BLaER1 treated with 17β-estradiol and CSF1 and Interleukin-3, amounts not matched to agents 10 nM and 100 nM (cell line): ENCODE data around the gene MARK2.

Experiments used
- H3K27ac ChIP-seq, 11 experiments: shearing (Covaris generic); formaldehyde crosslinking; 2 replicates each; pipeline ENCODE4 v1.8.1; 2022
- H3K27me3 ChIP-seq, 11 experiments: shearing (Covaris generic); formaldehyde crosslinking; 2 replicates each; pipeline ENCODE4 v1.8.1; 2022
- H3K36me3 ChIP-seq, 11 experiments: shearing (Covaris generic); formaldehyde crosslinking; 2 replicates each; pipeline ENCODE4 v1.8.1; 2022
- H3K4me1 ChIP-seq, 10 experiments: shearing (Covaris generic); formaldehyde crosslinking; 2 replicates each; pipeline ENCODE4 v1.8.1; 2022
- H3K4me2 ChIP-seq, 11 experiments: shearing (Covaris generic); formaldehyde crosslinking; 2 replicates each; pipeline ENCODE4 v1.8.1; 2022
- H3K4me3 ChIP-seq, 10 experiments: shearing (Covaris generic); formaldehyde crosslinking; 2 replicates each; pipeline ENCODE4 v1.8.1; 2022
- H3K9ac ChIP-seq, 11 experiments: shearing (Covaris generic); formaldehyde crosslinking; 2 replicates each; pipeline ENCODE4 v1.8.1; 2022
- H3K9me3 ChIP-seq, 11 experiments: shearing (Covaris generic); formaldehyde crosslinking; replicated peaks in 1 of 11; 2 replicates each; pipeline ENCODE4 v1.8.1; 2022
- H4K20me1 ChIP-seq, 11 experiments: shearing (Covaris generic); formaldehyde crosslinking; 2 replicates each; pipeline ENCODE4 v1.8.1; 2022
- Cebpa-rat ChIP-seq, 11 experiments: shearing (Covaris generic); IDR thresholded peaks; 2 replicates each; pipeline ENCODE4 v1.8.1; 2022

Gene MARK2

GRCh38 chr11:63907808-63908530 lies 69.1 kb downstream of the MARK2 start:
- H3K4me3 ChIP-seq = peak overlapping the region in 8 of 10 experiments; percentile 8 to 53 (median 27); a peak in 5 of 20 replicates
- peak overlapping the region; percentile 85 to 96 (median 90) for H3K4me2 ChIP-seq
- no peaks in the 10 kb centered on the region for H3K9me3 ChIP-seq
- no peaks in the 10 kb centered on the region for H3K27me3 ChIP-seq
- peak overlapping the region; percentile 4 to 70 (median 60); a peak in 18 of 22 replicates for H3K9ac ChIP-seq
- peaks cover 62 to 75% (median 73%) of the 10 kb centered on the region in 10 experiments for H3K4me1 ChIP-seq
- no peak for TF ChIP-seq Cebpa-rat (IDR thresholded peaks at IDR 0.05)
- peaks cover 21 to 89% (median 46%) of the 10 kb centered on the region in 11 experiments; a peak in 21 of 22 replicates for H4K20me1 ChIP-seq
- H3K27ac ChIP-seq = peak overlapping the region in 8 of 11 experiments; percentile 5 to 70 (median 60); a peak in 15 of 22 replicates
- H3K36me3 ChIP-seq = peaks cover 42 to 68% (median 47%) of the 10 kb centered on the region in 11 experiments

- H3K4me3 ChIP-seq = peak overlapping the region in 9 of 10 experiments; percentile 8 to 53 (median 29); a peak in 9 of 20 replicates
- H3K9ac ChIP-seq = peak overlapping the region; percentile 22 to 70 (median 60); a peak in 18 of 22 replicates
- H3K36me3 ChIP-seq = peaks cover 33 to 65% (median 43%) of the 10 kb centered on the region in 11 experiments
- H3K4me1 ChIP-seq = peaks cover 62 to 78% (median 73%) of the 10 kb centered on the region in 10 experiments
- no peaks in the 10 kb centered on the region for H3K9me3 ChIP-seq
- TF ChIP-seq Cebpa-rat (IDR thresholded peaks at IDR 0.05) = no peak
- peak overlapping the region in 9 of 11 experiments; percentile 5 to 70 (median 59); a peak in 15 of 22 replicates for H3K27ac ChIP-seq
- no peaks in the 10 kb centered on the region for H3K27me3 ChIP-seq
- peak overlapping the region; percentile 85 to 96 (median 90) for H3K4me2 ChIP-seq
- peaks cover 21 to 85% (median 47%) of the 10 kb centered on the region in 11 experiments for H4K20me1 ChIP-seq
Observed at GRCh38 chr11:63908631-63909401, 69.9 kb downstream of the MARK2 start.

GRCh38 chr11:63909591-63910506 lies 70.9 kb downstream of the MARK2 start:
- peak overlapping the region in 10 of 11 experiments; percentile 25 to 75 (median 64); a peak in 19 of 22 replicates for H3K27ac ChIP-seq
- peak overlapping the region in 8 of 10 experiments; percentile 12 to 53 (median 34); a peak in 9 of 20 replicates for H3K4me3 ChIP-seq
- no peaks in the 10 kb centered on the region for H3K9me3 ChIP-seq
- peaks cover 70 to 88% (median 80%) of the 10 kb centered on the region in 10 experiments for H3K4me1 ChIP-seq
- no peak for TF ChIP-seq Cebpa-rat (IDR thresholded peaks at IDR 0.05)
- no peaks in the 10 kb centered on the region for H3K27me3 ChIP-seq
- peak overlapping the region; percentile 27 to 70 (median 63); a peak in 18 of 22 replicates for H3K9ac ChIP-seq
- peaks cover 26 to 85% (median 52%) of the 10 kb centered on the region in 11 experiments for H4K20me1 ChIP-seq
- H3K4me2 ChIP-seq = peak overlapping the region; percentile 85 to 96 (median 90)
- H3K36me3 ChIP-seq = peaks cover 23 to 65% (median 42%) of the 10 kb centered on the region in 11 experiments

GRCh38 chr11:63910675-63911074 lies 71.8 kb downstream of the MARK2 start:
- no peaks in the 10 kb centered on the region for H3K9me3 ChIP-seq
- peak overlapping the region; percentile 85 to 96 (median 90) for H3K4me2 ChIP-seq
- peak overlapping the region in 9 of 11 experiments; percentile 21 to 70 (median 62); a peak in 15 of 22 replicates for H3K9ac ChIP-seq
- H3K27me3 ChIP-seq = no peaks in the 10 kb centered on the region
- H3K27ac ChIP-seq = peak overlapping the region in 6 of 11 experiments; percentile 43 to 75 (median 64); a peak in 11 of 22 replicates
- peaks cover 26 to 85% (median 51%) of the 10 kb centered on the region in 11 experiments for H4K20me1 ChIP-seq
- H3K4me3 ChIP-seq = no peak overlapping the region
- peaks cover 71 to 90% (median 83%) of the 10 kb centered on the region in 10 experiments for H3K4me1 ChIP-seq
- TF ChIP-seq Cebpa-rat (IDR thresholded peaks at IDR 0.05) = no peak
- peaks cover 17 to 59% (median 36%) of the 10 kb centered on the region in 11 experiments for H3K36me3 ChIP-seq

DNA sequence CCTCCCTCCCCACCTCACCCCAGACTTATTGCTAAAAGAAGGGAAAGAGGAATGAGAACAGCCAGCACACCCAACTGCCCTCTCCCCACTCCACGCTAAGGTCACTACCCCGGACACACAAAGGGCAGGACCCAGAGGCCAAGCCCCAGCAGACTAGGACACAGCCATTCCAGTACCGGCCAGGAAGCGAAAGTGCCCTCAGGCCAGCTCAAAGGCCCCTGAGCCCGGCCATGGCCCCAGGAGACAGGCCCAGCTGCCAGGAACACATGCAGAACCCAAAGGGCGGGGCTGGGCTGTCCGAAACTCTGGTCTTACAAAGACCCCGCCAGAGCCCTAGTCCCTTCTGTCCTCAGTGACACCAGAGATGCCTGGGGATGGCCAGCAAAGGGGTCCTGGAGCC lies 72.5 kb downstream of the MARK2 start:
- peak overlapping the region in 10 of 11 experiments; percentile 35 to 70 (median 56); a peak in 15 of 22 replicates for H3K9ac ChIP-seq
- no peaks in the 10 kb centered on the region for H3K27me3 ChIP-seq
- no peak overlapping the region for H3K4me3 ChIP-seq
- H3K27ac ChIP-seq = peak overlapping the region in 4 of 11 experiments; percentile 30 to 55 (median 42); a peak in 5 of 22 replicates
- H3K4me2 ChIP-seq = peak overlapping the region; percentile 85 to 96 (median 90)
- no peak for TF ChIP-seq Cebpa-rat (IDR thresholded peaks at IDR 0.05)
- peaks cover 26 to 84% (median 57%) of the 10 kb centered on the region in 11 experiments for H4K20me1 ChIP-seq
- H3K4me1 ChIP-seq = peaks cover 69 to 90% (median 80%) of the 10 kb centered on the region in 10 experiments
- H3K36me3 ChIP-seq = peaks cover 12 to 54% (median 30%) of the 10 kb centered on the region in 11 experiments
- H3K9me3 ChIP-seq = no peaks in the 10 kb centered on the region

DNA sequence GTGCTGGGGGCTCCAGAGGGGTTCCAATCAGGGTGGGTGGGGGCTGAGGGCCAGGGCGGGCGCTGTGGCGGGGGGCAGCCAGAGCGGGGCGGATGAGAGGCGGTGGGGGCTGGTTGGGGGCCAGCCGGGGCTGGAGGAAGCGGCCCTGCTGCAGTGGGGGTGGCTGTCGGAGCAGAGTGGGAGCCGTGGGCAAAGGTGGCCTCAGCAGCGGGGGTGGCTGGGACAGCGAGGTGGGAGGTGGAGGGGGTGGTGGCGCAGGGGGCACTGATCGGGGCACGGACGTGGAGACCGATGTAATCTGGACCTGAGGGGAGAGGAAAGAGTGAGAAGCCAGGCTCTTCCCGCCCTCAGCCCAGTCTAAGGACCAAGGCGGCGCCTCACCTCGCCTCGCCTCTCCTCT lies 73.0 kb downstream of the MARK2 start:
- Histone ChIP-seq H3K27ac (peak overlapping the region in 2 of 11 experiments; percentile 38 to 55; a peak in 2 of 22 replicates), H3K9ac (peak overlapping the region in 3 of 11 experiments; percentile 48 to 59 (median 58); a peak in 5 of 22 replicates), H3K4me1 (peaks cover 66 to 89% (median 77%) of the 10 kb centered on the region in 10 experiments), H3K4me3 (no peak overlapping the region), H4K20me1 (peaks cover 26 to 82% (median 55%) of the 10 kb centered on the region in 11 experiments), H3K9me3 (no peaks in the 10 kb centered on the region), H3K4me2 (peak overlapping the region in 8 of 11 experiments; percentile 88 to 92 (median 90); a peak in 7 of 22 replicates), H3K36me3 (peaks cover 12 to 52% (median 29%) of the 10 kb centered on the region in 11 experiments), H3K27me3 (no peaks in the 10 kb centered on the region)
- no peak for TF ChIP-seq Cebpa-rat (IDR thresholded peaks at IDR 0.05)

GRCh38 chr11:63912678-63913077 lies 73.8 kb downstream of the MARK2 start:
- H3K9ac ChIP-seq = no peak overlapping the region

More at GRCh38 chr11:63912678-63913077, 73.8 kb downstream of the MARK2 start:
- H3K27me3 ChIP-seq = no peaks in the 10 kb centered on the region
- H3K4me3 ChIP-seq = no peak overlapping the region
- H3K27ac ChIP-seq = no peak overlapping the region
- H3K4me2 ChIP-seq = 0 out of 22 replicates have a peak overlapping the region, but pooled peaks of 2 of the 11 experiments have one; percentile 2 to 8
- H3K36me3 ChIP-seq = peaks cover 12 to 43% (median 27%) of the 10 kb centered on the region in 11 experiments
- peaks cover 23 to 74% (median 47%) of the 10 kb centered on the region in 11 experiments for H4K20me1 ChIP-seq
- no peak for TF ChIP-seq Cebpa-rat (IDR thresholded peaks at IDR 0.05)
- peaks cover 63 to 86% (median 75%) of the 10 kb centered on the region in 10 experiments for H3K4me1 ChIP-seq
- no peaks in the 10 kb centered on the region for H3K9me3 ChIP-seq
